Activated naive CD4-positive, alpha-beta T cell treated with Interleukin-2 at 50 U/mL for 16 hours (primary cell): ENCODE data around the gene ADIPOR2.

ENCODE experiments used
- DNase-seq: peaks from one replicate; pipeline ENCODE4 v3.0.0-alpha.2; 2020

ADIPOR2 gene

DNA sequence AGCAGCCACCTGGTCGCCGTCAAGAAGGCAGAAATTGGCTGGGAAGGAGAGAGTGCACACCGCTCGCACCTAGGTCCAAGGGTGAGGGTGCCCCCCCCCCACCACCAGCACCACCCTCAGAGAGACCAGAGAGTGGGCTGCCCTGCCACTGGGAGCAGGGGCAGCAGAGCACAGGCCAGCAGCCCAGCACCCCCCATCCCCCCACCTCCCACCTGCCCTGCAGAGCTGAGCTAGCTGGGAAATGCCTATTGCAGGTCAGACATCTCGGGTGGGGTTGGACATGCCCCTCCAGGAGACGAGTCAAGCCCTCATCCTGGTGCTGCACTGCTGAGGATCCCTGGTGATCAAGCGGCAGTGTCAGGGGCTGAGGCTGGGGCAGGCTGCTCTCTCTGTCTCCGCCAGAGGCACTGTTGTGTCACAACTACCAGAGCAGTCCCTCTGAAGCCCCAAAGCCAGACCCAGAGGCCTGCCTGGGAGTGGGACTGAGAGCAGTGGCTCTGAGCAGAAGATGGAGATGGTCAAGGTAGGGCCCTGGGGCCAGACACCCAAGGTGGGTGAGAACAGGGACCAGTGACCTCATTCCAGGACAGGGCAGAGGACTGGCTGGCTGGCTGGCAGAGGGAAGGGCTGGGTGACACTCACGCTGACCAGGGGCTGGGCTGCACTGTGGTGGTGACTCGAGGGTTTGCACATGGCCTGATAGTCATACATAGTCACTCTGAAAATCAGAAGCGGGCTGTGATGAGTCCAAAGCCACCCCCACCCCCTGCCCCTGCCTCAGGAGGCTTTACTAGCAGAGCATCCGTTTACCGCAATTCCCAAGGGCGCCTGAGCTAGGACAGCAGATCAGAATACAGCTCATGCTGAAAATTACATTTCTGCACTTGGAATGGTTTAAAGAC, 109.8 kb downstream of the ADIPOR2 start:
- no peak for DNase-seq

DNA sequence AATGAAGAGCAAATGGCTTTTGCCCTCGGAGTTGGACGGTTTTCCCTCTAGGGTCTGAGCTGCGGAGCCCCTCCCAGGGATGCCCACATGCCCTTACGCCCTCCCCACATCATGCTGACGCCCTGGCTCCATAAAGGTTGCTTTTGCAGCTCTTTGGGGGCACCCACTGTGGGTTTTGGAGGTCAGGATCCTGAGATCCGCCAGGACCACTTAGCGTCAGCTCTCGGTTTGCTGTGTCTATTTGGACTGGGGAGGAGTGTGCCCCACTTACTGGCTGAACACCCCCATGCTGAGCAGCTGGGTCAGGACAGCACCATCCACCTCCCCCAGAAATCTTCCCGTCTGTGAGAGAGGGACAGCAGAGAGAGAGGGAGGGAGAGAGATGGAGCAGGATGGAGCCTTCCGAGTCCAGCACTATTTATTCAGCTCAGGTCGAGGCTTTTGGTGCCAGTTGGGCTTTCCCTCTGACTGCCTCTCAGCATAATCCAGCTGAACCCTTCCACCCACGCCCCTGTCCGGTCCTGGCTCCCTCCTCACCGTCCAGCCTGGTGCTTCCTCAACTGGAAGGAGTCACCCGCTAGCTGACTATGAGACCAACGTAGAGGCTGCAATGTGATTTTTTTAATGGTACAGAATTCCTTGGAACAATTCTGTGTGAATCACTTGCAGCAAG, 110.6 kb downstream of the ADIPOR2 start:
- no peak for DNase-seq

DNA sequence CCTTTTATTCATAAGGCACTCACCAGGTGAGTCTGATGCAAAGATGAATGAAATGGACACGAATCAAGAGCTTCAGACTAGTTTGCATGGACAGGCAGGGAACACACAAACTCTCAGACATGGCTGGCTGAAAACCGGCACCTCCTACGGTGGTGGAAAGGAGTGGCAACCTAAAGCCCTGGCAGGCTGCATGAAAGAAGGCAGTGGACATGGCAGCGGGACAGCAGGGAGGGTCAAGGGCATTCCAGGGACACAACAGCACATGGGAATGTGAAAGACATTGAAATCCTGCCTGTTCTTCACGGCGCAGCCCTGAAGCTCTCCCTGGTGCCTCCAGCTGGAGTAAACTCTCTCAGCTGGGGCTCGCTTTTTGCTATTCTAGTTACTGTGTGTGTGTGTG, 112.9 kb downstream of the ADIPOR2 start:
- no peak for DNase-seq

DNA sequence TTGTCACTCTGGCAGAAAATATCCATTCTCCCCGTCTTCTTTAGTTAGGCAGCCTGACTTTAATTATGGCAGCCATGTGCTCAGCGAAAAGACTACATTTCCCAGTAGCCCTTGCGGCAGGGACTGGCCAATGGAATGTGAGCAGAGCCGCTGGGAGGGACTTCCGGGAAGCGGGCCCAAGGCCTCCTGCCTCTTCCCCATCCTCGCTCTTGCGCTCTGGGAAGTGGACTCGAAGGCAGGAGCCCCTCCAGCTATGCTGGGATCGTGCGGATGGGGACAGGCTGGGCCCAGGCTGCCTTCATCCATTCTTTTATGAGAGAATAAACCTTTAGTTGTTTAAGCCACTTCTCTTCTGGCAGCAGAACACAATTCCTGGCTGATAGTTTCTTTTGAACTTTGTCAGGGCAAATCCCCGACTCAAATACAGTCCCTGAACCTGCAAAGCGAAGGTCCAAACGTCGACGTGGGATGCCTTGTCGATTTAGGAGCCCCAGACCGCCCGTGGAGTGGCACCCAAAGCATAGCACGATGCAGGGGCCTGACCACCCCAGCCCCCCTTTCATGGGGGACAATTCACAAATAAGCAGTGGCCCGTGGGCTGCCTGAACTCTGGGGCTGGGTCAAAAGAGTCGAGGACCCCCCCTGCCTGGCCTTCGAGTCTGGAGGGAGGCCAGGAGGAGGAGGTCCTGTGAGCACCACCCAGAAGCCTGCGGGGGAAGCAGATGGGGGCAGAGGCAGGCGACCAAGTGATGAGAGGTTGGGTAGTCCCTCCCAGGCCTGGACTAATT, 113.9 kb downstream of the ADIPOR2 start:
- DNase-seq: peak; percentile 89

DNA sequence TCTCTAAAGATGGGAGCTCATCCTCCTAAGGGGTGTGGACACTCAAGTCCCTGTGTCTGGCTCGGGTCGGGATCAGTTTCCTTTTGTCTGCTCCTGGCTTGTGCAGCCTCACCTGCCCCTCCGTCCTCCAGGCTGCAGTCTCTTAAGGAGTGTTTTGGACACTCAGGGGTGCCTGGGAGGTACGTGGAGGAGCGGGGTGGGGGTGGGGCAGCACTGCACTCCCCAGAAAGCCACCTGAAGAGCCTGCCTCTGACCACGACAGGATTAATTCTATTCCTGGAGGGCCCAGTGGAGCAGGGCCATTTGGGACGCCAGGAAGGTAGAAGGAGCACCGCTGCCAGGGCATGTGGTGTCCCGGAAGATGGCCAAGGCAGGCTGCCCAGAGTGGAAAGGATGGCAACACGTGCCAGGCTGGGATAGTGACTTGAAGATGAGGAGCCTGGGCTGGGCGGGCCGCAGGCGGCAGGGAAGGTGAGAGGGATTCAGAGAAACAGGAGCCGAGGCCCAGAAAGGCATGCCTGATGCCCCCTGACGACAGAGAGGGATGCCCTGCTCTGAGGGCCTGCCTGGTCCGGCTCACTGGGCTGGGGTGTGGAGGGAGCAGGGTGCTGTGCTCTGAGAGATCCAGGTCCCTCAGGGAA, 114.7 kb downstream of the ADIPOR2 start:
- no peak for DNase-seq

DNA sequence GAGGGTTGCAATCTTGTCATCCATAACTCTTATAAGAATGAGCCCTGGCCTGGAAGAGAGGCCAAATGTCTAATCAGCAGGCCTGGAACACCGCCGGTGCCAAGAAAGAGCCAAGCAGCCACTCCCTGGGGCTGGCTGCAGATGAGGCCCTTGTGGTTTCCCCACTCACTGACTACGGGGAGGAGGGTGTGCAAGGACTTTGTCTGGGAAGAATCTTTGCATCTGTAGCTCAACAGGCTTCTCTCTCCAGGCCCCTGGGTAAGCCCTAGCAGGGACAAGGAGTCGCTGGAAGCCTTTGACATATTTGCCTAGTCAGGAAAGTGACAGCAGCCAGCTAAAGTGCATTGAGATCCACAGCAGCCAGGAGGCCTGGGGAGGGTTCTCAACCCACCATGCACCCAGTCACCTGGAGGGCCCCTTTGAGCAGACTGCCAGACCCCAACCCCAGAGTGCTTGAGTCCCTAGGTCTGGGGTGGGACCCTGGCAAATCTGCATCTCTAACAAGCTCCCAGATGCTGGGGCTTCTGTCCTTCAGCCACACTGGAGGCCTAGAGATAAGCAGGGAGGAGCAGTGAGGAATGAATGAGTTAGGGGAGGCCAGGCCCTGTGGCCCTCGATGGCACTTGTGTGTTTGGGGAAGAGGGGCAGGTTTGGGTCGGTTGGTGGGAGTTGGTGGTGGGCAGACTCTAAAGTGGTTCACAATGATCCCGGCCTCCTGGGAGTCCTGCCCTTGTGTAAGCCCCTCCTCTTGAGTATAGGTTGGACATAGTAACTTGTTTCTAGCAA, 115.6 kb downstream of the ADIPOR2 start:
- no peak for DNase-seq

DNA sequence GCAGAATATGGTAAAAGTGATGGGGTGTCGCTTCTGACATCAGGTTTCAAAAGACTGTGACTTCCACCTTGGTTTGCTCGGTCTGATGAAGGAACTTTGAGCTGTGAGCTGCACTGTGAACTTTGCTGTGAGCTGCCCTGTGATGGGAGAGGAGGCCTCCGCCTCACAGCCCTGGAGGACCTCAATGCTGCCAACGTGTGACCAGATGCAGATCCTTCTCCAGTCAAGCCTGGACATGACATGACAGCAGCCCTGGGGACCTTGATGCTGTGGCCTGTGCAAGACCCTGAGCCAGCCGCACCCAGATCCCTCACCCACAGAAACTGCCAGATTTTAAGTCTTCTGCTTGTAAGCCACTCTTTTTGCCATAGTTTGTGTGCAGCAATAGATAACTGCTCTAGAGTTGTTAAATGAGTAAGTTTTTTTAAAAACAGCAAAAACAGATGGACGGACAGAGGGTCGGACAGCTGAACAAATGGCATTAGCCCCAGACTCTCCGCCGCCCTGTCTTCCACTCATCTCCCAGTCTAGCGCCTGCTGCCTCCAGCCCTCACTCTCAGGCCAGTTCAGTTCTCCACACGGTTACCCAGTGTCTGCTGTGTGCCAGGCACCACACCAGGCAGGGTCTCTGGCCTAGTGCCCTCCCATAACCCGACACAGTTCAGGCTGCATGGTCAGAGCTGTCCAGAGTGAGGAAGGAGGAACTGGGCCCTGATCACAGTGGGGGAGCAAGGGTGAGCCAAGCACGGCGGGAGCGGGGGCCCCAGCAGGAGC, 116.4 kb downstream of the ADIPOR2 start:
- DNase-seq: no peak

DNA sequence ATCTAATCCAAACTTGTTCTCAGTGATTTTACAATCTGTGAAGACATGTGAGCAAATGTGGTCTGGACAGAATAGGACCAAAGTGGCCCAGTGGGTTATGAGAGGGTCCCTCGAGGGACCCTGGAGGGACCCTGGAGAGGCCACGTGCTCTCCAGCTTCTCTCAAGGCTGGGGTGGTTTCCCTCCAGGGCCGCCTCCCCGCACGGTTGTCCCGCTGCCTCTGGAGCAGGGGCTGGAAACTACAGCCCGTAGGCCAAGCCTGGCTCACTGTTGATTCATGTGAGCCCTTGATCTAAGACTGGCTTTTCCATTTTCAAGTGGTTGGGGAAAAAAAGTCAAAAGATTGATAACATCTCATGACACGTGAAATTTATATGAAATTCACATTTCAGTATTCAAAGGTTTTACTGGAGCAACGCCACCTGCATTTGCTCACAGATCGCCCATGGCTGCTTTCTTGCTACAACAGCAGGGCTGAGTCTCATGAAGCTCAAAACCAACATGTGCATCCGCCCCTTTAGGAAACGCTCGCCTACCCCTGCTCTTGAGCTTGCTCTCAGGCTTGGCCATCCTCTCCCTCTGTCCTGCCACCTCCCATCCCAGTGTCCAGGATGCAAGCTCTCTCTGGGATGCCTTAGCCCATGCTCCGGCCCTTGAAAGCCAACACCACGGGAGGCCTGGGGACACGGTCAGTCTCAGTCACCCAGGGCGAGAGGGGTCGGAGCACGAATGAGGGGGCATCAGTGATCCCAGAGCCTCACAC, 117.3 kb downstream of the ADIPOR2 start:
- DNase-seq: no peak

DNA sequence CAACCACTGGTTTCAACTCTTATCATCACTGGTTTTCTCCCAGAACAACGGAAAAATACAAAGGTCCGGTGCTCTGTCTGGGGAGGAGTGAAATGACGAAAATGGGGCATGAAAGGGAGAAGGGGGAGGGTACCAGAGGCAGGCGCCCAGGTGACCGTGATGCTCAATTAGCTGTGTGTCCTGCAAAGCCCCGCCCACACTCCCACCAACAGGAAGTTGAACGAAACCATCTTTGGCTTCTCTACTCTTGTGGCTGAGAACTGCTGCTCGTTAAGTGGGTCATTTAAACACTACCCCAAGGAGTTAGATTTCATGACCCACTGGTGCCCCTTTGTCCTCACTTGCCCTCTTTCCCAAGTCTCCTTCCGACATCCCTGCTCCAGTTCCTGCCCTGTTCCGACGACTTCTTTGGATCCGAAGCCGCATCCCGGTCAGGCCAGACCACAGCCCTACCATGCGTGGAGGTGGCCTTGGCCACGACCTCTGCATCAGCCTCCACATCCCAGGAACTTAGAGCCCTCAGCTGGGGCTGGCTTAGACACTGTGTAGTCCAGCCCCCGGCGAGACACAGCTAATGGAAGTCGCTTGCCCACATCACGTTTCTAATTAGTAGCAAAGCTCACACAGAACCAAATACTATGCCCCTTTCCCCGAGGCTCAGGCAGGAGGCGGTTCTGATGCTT, 118.1 kb downstream of the ADIPOR2 start:
- DNase-seq: peak; percentile 19

DNA sequence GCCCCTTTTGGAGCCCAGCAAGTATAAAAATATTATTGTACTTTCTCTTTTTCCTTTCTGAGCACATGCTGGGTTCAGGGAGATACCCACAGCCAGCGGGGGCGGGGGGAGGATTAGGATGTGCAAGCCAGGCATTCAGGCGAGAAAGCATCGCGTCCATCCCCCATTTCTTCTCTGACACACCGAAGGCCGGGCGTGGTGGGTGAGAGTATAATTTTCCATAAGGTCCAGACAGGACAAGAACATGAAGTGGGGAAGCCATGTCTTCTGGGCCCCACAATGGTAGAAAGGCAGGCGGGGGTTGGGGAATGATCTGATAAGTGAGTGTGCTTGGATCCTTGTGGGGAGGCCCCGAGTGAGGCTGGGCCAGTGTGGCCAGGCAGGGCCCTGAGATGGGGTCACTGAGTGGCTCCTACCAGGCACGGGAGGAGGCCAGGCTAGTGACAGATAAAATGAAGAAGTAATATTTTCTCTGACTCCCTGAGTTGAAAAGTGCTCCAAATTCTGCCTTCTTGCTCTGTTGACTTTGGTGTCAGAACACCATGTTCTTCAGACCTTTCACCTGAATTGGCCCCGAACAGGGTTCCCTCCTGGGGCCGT, 118.8 kb downstream of the ADIPOR2 start:
- no peak for DNase-seq

DNA sequence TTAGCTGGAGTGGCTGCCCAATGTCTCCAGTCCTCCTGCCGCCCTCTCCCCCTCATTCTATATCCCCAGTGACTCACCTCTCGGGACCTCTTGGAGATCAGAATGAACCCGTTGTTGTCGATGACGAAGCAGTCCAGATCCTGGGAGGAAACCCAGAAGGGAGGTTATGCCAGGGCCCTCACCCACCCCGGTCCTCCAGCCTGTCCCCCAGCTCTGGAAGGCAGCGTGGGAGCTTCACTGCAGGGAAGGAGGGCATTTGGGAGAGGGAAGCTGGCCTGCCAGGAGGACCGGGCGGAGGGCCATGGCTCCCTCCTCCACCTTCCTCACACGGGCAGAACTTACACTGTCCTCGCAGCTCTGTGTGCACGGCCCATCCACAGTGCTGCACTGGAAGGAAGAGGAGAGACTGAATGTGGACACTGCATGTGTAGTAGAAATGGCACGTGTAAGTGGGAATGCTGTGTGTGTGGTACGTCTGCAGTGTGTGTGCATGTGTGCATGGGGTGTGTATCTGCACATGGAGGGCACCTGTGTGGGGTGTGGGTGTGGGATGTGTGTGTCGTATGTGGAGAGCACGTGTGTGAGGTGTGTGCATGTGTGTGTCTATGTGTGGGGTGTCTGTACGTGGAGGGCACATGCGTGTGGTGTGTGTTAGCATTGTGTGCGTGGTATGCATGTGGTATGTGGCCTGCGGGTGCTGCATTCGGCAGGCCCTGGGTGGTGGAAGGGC, 119.5 kb downstream of the ADIPOR2 start:
- DNase-seq: no peak

DNA sequence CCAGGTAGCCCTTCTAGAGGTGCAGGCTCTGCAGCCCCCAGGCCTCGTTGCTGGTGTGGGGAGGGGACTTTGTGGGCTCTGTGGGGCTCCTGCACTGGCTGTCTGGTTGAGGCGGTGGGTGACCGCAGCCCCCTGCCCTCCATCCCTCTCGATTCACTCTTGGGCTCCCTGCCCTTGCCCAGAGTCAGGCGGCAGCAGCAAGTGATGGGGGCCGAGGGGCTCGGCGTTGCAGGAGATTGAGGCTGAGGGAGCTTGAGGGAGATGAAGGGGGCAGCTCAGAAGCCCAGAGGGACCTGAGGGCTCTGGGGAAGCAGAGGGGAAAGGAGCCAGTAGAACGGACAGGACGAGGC, 120.0 kb downstream of the ADIPOR2 start:
- no peak for DNase-seq

DNA sequence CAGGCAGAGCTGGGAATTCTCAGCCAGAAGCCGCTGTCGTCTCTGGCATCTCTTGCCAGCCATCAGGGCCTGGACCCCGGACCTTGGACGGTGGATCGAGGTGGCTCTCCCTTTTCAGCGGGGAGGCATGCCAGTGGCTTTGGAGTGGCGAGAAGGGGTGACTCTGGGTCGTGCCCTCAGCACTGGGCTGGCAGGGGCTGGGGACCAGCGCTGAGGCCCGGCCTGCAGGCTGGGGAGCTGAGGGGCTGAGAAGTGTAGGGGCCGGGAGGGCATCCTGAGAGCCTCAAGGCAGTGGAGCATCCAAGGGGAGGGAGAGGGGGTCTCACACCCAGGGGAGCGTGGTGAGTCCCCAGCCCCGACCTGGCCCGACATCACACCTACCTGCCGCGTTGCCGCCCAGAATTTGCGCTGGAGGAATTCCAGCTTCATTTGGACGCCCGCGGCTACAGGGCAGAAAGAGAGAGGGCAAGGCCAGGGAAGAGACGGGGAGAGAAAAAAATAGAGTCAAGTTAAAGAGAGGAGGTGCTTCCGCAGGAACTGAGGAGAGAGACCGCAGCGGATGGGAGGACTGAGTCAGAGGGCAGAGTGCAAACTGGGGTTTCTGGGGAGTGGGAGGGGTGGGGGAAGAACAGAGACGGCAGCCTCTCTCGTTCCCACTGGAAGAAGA, 120.5 kb downstream of the ADIPOR2 start:
- peak; percentile 67 for DNase-seq

DNA sequence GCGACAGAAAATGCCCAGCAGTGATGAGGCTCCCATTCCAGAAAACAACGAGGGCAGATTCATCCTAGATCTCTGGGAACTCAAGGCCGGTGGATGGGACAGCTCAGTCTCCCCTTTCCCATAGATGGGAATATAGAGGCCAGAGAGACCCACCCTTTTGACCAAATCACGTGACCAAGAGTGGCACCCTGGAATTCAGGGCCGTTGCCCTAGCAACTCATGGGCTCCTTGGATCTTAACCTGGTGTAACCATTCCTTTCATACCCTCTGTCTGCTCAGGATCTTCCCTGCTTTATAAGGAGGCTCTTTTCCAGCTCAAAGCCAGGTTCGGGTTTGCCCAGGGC, 121.0 kb downstream of the ADIPOR2 start:
- no peak for DNase-seq

DNA sequence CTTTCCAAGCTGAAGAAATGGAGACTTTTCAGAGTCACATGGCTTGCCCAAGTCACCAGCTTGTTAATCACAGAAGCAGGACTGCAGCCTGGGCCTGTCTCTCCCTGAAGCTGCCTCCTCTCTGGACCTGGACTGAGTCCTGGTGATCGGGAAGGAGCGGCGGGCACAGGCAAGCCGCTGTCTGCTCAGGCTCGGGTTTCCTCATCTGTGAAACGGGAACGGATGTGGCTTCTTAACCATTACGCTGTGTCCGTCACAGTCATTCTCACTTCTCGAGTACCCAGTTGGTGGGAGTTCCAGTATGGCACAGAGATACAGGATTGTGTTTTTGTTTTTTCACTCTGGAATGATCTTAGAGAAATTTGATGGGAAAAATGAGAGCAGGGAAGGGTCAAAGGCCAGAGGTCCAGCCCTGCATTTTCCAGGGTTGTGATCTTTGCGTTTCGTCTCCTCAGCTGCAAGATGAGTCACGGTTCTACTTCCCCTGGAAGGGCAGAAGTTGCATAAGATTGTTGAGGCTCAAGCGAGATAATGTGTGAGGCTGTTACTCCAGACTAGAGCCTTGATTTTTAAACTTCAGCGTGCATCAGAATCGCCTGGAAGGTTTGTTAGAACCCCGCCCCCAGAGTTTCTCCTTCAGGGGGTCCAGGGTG, 121.9 kb downstream of the ADIPOR2 start:
- DNase-seq: no peak

DNA sequence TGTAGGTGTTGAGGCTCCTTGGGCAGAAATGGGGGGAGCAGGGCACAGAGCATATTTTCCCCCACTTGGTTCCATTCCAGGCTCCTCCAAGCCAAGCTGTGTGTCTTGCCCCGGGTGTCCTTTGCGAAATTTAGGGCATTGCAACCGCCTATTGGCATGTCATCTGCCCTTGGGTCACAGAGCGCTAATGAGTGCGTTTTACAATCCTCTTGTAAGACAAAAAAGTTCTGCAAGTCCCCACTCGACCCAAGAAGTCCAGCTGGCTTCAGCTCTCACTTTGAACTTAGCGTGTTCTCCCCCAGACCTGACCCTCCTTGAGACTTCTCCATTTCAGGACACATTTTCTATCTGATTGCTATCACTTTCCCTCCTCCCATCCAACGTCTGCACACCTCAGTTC, 123.4 kb downstream of the ADIPOR2 start:
- DNase-seq: no peak

DNA sequence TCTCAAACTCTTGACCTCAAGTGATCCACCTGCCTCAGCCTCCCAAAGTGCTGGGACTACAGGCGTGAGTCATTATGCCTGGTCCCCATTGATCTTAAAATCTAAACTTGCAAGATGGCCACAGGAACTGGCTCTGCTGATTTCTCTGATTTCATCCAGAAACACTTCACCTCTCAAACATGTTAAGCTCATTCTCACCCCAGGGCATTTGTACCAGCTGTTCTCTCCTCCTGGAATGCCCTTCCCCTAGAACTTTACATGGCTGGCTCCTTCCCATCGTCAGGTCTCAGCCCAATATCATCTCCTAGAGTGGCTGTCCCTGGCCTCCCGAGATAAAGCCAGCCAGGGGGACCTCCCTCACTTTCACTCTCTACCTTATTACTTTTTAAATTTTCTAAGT, 124.2 kb downstream of the ADIPOR2 start:
- no peak for DNase-seq
